Activated naive CD4-positive, alpha-beta T cell treated with Interleukin-2 at 50 U/mL for 16 hours (primary cell): Measurements from ENCODE around the gene NAV1.
"Not testable (repeated sequence)": the region's sequence is repeated elsewhere in the genome, so short reads cannot be mapped to it uniquely, and the experiment has no call there.

Experiments used
- DNase-seq: peaks from one replicate; pipeline ENCODE4 v3.0.0-alpha.2; 2020

NAV1 gene

DNA sequence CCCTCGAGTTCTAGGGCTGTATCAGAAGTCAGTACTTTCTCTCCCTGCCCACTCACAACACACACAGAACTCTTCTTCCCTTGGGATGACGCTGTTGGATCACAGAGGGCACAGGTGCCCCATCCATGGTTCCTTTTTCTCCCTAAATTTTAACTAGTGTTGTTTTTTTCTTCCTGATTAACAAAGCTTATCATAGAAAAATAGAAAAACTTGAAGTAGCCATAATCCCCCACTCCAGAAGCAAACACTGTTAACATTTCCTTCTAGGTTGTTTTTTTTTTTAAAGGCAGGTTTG lies 27.5 kb downstream of the NAV1 start:
- DNase-seq, result no peak

DNA sequence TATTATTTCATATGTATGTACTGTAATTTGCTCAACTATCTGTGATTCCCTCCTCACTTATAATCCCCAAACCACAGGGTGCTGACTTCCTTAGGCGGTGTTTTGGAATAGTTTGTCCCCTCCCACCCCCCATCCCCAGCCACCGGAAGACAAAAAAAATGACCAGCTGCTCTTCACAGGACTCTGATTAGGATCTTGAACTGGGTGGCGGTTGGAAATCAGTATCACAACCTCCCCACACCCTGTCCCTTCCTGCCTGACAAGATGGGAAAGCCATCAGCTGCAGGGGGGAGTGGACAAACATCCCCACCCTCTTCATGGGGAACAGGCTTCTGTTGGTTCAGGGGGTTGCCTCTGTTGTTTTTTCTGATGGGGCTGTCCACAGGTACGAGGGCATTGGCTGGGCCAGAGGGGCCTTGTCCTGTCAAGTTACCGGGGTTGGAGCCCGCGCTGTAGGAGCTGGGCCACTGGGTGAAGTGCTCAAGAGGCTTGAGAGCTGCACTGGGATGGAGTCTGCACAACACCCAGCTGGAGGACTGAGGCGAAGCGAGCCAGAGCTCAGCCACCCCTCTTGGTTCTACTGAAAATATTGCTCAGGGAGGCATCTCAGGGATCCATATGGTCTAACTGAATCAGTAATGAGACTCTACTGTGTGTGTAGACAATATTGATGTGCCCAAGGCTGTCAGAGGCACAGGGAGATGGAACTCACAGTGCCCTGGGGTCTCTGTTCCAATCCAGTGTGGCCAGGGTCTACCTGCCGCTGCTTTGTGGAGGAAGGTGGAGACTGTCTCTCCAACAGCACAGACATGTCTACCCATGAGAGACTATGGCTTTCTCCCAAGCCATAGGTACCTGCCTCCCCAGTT lies 28.2 kb downstream of the NAV1 start:
- DNase-seq, result no peak

DNA sequence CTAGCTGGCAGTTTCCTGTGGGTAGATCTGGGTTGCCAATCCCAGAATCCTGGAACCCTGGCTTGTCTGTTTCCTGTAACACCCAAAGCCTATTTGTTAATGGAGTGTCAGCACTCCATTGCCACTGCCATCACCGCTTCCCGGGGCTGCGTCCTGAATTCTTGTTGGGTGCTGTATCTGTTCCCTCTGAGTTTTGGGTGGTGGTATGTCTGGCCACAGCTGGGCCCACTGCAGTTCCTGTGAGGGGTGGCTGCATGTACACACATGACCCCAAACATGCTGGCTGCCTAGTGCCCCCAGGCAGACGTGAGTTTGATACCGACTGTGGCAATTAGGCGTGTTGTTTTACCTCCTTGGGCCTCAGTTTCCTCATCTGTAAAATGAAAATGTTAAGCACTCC lies 29.3 kb downstream of the NAV1 start:
- no peak for DNase-seq

DNA sequence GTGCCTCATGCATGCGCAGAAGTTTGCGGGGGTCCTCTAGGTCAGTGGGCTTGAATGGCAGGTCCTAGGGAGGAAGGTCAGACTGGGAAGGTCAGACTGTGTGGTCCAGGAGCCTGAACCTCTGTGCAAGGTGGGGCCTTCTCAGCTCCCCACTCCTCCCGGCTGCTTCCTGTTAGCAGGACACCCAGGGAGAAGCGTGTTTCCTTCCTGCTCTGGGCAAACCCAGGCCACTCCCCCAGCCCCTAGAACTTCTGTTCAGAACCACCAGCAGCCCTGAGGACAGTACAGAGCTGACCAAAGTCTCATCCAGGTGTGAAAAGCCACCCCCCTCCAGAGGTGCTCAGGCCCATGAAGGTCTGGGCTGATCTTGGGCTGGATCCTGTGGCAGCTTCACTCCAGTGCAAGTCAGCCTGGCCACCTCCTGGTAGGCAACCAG lies 29.9 kb downstream of the NAV1 start:
- no peak for DNase-seq

DNA sequence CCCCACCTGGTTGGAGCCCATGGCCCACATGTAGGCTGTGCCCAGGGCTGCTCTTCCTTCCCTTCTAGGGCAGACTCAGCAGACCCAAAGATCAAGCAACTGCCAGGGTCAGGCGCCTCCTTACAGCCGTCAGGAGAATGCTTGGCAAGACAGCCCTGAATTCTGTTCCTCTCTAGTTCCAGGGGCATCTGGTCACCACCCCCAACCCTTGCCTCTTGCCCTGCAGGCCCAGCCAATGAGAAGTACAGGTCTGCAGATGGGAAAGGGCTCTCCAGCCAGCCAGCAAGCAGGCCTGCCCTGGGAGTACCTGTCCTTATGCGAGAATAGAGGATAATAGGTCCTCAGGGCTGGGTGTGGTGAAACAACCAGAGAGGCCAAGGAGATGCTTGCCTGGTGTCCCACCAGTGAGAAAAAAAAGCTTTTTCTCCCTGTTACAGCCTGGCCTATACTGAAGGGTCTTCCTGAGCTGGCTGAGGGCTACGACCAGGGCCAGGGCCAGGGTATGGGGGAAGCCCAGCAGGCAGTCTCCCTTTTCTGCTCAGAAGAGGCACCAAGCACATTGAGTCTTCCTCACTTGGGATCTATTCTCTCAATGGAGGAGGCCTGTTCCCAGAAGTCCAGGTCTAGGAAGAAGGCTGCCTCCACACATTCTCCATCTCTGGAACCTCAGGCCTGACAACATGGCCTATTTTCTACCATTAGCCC lies 31.4 kb downstream of the NAV1 start:
- DNase-seq, result no peak

DNA sequence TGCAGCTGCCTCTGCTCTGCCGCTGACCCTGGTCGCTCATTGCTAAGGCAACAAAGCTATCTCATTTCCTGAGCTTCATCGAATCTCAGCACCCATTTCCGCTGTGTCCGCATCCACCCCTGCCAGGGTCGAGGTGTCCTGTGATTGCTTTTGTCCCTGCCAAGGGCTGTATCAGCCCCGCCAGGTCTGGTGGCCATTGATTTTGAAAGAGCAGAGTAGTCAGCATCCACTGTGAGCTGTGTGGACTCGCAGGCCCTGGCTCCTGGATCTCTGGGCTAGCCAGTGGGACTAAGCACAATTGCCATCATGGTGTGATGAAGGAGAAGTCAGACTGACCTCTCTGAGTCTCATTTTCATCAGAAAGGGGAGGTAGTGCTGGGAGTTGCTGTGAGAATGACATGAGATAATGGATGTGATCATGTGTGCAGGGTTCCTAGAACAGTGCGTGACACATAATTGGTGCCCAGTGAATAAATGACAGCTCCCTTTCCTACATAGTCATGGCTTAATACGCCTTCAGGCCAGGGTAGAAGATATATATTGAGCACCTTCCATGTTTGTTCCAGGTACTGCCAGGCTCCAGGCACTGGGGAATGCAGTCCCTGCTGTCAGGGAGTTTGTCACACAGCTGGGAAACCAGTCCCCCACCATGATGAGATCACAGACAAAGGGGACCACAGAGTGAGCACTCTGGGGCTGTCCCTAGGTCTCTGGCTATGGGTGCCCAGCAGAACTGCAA lies 32.1 kb downstream of the NAV1 start:
- DNase-seq, result no peak

DNA sequence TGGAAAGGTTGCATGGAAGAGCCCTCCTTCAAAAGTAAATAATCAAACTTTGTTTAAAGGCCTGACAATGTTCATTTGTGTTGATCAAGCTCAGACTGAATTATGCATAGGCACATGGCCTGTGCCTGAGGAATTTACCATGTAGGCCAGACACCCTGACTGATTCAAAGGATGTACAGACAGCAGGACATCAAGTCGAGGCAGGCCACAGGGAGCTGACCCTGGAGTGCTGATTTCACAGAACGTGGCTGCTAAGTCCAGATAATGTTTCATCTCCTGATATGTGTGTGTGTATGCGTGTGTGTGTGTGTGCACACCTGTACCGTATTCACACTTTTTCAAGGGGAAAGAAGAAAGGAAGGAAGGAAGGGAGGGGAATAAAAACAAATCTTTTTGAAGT lies 34.1 kb downstream of the NAV1 start:
- DNase-seq, result no peak

DNA sequence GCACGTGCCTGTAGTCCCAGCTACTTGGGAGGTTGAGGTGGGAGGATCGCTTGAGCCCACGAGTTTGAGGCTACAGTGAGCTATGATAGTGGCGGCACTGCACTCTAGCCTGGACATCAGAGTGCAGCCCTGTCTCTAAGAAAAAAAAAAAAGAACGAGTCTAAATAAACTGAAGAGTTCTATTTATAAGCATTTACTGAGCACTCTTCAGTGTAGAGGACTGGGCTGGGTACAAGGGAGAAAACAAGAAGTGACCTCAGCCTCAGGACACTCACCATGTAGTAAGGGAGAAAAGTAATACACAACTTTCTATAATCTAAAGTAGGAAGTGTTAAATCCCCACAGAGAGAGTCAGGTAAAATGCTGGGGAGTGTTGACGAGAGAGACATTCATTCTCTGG lies 35.0 kb downstream of the NAV1 start:
- no peak for DNase-seq

DNA sequence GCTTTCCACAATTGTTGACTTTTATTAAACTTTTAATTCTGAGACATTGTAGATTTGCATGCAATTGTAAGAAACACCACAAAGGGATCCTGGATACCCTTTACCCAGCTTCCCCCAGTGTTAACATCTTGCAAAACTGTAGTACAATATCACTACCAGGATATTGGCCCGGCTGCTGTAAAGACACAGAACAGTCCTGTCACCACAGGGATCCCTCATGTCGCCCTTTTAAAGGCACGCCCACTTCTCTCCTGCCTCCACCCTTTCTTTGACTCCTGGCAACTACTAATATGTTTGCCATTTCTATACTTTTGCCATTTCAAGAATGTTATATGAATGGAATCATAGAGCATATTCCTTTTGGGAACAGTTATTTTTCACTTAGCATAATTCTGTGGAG lies 37.0 kb downstream of the NAV1 start:
- no peak for DNase-seq

DNA sequence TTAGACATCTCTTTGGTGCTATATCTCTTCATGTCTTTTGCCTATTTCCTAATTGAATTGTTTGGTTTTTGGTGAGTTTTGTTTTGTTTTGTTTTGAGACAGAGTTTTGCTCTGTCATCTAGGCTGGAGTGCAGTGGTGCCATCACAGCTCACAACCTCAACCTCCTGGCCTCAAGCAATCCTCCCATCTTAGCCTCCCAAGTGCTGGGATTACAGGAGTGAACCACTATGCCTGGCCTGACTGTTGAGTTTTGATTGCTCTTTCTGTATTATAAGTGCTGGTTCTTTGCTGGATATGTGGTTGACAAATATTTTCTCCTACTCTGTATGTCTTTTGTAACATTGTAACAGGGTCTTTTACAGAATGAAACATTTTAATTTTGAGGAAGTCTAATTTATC lies 38.0 kb downstream of the NAV1 start:
- no peak for DNase-seq

DNA sequence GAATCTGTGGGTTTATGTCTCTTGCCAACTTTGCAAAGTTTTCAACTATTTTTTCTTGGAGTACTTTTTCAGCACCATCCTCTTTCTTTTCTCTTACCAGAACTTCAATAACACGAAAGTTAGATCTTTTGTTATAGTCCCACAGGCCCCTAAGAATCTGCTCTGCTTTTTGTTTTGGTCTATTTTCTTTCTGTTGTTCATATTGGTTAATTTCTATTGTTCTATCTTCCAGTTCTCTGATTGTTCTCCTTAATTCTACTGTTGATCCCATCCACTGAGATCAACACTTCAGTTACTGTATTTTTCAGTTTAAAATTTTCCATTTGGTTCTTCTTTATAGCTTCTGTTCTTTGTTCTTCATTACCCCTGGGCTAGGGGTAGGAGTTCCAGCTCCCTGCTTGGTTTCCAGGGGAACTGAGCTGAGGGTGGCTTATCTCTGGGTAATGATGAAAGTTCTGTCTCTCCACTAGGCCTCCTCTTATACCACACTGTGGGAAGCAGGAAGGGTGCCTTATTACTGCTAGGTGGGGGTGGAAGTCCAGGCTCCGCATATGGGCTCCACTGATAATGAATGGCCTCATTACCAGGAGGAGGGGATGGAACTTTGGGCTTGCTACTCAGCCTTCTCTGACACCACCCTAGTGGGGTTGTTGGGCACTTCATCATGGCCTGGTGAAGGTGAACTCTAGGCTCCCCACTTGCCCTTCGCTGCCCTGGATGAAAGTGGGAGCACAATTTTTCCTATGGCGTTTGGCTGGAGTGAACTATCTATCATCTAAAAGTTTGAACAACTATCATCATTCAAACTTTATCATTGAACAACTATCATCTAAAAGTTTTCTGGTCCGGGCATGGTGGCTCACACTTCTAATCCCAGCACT lies 39.3 kb downstream of the NAV1 start:
- DNase-seq, result no peak

DNA sequence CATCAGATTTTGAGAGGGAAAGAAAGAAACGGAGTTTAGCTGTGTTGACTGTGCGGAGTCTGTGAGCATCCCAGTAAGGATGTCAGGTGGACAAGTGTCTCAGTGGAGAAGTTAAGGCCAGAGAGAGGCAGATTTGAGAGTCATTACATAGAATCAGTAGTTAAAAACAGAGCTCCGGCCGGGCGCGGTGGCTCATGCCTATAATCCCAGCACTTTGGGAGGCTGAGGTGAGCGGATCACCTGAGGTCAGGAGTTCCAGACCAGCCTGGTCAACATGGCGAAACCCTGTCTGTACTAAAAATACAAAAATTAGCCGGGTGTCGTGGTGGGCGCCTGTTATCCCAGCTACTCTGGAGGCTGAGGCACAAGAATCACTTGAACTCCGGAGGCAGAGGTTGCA lies 42.4 kb downstream of the NAV1 start:
- DNase-seq, result not testable (repeated sequence)

DNA sequence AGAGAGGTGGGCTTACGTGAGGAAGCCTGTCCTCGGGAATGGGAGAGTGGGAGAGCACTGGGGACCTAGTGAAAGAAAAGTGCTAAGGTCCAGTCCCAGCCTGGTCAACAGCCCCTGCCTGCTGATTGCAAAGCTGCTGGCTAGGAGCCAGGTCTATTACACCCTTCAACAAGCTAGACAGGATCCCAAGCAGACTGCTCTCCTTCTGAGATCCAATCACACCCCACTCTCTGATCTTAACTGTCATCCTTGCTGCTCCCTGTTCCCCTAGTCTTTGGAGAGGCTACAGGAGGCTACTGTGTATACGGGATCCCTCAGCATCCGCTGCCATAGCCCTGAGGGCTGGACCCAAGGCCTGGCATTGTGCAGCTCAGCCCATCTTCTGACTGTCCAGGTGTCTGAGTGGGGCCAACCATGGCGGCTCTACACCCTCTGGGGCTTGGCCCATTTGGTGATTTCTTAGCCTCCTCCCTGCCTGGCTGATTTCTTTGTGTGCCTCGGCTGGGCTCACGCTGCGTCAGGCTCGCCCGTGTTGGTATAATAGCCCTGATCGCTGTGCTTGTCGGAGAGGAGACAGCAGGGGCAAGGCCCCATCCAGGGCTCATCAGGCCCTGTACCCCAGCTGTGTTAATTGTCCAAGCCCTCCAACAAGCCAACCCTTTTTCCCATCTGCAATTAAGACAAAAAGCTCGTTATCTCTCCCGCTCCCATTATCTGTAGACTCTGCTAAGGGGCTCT lies 43.9 kb downstream of the NAV1 start:
- DNase-seq, result no peak

DNA sequence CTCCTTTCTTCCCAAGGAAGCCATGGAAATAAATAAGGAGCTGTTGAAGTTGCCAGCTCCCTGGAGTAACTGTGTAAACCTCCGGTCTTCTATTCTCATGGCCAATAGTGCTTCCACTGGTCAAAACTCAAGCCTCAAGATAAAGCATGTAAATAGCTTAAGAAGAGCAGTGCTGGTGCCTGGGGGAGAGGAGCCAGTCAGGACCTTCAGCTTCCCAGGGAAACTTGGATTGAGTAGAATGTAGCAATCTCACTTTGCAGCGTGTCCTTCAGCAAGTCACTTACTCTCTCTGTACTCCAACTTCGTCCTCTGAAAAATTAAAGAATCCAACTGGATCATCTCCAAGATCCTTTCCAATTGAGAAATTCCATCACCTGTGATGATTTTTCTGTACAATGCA lies 44.7 kb downstream of the NAV1 start:
- DNase-seq, result no peak

DNA sequence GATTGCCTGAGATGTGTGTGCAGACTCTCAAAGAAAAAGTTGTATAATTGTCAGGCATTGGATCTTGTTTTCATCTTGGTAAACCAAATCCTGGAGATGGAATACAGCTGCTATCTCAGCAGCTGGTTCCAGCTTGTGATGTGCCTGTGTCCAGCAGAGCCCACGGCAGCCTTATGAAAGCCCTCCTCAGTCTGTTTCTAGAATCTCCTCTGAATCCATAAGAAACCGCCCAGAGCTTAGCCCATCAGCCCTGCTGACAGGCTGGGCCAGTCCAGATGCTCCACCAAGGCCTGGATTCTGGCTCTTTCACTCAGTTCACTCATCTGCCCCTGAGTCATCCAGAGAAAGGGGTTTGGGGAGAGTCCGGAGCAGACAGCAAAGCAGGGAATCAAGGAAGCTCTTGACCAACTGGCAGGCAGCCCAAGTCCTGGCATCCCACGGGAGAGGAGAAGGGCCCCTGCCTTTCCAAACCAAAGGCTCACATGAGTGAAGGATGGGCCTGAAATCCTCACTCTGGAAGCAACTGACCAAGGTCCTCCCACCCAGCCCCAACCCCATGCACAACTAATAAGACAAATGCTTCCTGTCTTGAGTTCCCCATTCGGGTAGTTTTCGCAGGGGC lies 45.7 kb downstream of the NAV1 start:
- DNase-seq, result no peak

DNA sequence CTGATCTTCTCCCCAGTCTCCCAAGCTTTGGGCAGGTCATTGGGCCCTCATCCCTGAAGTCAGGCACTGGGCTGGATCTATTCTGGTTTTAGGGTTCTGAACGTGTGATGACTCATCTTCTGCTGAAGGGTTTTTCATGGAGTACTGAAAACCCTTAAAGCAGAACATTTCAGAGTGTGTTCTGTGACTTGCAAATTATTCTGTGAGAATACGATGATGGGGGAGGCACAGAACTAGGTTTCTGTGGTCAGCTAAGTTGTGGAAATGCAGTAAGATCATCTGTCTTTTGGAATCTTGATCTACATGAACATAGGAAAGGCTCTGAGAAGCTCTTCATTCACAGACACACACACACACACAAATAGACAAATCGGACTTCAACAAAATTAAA lies 46.2 kb downstream of the NAV1 start:
- no peak for DNase-seq

DNA sequence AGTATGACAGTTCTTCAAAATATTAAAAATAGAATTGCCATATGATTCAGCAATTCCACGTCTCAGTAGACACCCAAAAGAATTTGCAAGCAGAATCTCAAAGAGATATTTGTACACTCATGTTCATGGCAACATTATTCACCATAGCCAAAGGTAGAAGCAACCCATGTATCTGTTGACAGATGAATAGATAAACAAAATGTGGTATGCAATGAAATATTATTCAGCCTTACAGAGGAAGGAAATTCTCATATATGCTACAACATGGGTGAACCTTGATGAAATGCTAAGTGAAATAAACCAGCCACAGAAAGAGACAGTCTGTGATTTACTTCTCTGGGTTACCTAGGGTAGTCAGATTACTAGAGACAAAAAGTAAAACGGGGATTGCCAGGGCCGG lies 47.0 kb downstream of the NAV1 start:
- no peak for DNase-seq

DNA sequence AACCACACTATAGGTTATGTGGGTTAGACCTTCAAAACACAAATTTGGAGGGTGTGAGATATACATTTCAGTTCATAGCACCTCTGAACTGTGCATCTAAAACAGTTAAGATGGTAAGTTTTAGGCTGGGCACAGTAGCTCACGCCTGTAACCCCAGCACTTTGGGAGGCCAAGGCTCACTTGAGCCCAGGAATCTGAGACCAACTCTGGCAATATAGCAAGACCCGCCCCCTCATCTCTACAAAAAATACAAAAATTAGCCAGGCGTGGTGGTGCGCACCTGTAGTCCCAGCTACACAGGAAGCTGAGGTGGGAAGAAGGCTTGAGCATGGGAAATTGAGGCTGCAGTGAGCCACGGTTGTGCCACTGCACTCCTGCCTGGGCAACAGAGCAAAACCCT lies 47.9 kb downstream of the NAV1 start:
- no peak for DNase-seq

DNA sequence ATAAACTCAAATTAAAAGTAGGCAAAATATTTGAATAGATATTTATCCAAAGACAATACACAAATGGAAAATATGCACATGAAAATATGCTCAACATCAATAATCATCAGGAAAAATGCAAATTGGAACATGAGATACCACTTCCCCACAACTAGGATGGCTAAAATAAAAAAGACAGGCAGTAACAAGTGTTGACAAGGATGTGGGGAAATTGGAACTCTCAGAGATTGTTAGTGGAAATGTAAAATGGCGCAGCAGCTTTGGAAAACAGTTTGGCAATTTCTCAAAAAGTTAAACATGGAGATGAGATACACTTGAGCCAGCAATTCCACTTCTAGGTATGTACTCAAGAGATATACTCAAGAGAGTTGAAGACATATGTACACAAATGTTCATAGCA lies 48.8 kb downstream of the NAV1 start:
- no peak for DNase-seq
